Measurements from ENCODE around the gene ZNF117.
"Not testable (repeated sequence)": the region's sequence is repeated elsewhere in the genome, so short reads cannot be mapped to it uniquely, and the experiment has no call there.

Gene ZNF117

DNA sequence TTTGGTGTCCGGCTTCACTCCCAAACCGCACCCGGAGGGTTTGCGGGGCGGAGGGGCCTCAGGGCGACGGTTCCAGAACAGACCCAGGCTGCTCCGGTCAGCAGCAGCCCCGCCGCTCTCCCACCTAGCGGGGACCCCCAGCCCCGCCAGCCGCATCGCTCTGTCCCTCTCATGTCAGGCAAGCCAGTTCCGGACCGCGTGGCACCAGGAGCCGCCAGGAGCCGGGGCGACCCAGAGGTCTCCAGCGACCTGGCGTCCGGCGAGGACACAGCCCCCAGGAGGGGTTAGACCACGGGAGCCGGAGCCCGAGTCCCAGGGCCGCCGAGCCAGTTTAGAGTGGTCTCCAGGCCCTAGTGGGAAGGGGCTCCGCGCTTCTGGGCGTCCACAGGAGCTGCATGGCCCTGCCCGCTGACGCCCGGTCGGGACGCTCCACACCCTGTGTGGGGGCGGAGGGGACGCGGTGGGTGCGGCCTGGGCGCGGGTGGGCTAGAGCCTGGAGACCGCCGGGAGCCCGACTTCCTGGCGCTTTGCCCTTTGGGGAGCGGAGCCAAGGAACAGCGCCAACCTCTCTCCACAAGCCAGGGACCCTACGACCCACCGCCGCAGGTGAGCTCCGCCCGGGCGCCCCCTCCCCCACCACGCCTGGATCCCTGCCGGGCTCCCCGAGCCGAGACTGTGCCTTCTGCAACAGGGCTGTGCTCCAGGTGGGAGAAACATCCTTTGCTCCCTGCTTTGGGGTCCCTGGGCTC is 43.4 kb downstream of the ZNF117 start:
- H3K4me1 ChIP-seq (ENCODE audit: low read length) = no peaks in the 10 kb centered on the region
- H3K4me2 ChIP-seq (ENCODE audit: low read length) = no peak overlapping the region
- TF ChIP-seq EZH2phosphoT487 (IDR thresholded peaks at IDR 0.05; ENCODE audit: low read depth) = no peak
- TF ChIP-seq, protein P1, sequence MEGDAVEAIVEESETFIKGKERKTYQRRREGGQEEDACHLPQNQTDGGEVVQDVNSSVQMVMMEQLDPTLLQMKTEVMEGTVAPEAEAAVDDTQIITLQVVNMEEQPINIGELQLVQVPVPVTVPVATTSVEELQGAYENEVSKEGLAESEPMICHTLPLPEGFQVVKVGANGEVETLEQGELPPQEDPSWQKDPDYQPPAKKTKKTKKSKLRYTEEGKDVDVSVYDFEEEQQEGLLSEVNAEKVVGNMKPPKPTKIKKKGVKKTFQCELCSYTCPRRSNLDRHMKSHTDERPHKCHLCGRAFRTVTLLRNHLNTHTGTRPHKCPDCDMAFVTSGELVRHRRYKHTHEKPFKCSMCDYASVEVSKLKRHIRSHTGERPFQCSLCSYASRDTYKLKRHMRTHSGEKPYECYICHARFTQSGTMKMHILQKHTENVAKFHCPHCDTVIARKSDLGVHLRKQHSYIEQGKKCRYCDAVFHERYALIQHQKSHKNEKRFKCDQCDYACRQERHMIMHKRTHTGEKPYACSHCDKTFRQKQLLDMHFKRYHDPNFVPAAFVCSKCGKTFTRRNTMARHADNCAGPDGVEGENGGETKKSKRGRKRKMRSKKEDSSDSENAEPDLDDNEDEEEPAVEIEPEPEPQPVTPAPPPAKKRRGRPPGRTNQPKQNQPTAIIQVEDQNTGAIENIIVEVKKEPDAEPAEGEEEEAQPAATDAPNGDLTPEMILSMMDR (IDR thresholded peaks at IDR 0.05; ENCODE audit: low read depth, low read length) = no peak
- H3K9me3 ChIP-seq (ENCODE audit: insufficient read depth, low read length) = no peaks in the 10 kb centered on the region
- H3K9ac ChIP-seq (ENCODE audit: low read length) = no peak overlapping the region
- no peak overlapping the region for H2AFZ ChIP-seq (ENCODE audit: low read depth, low read length)
- H3K79me2 ChIP-seq (ENCODE audit: low read length) = no peaks in the 10 kb centered on the region
- H3K36me3 ChIP-seq (replicated peaks; ENCODE audit: low read depth, low read length) = no peaks in the 10 kb centered on the region
- no peaks in the 10 kb centered on the region for H3K27me3 ChIP-seq (ENCODE audit: low read depth, low read length)
- H3K4me3 ChIP-seq (ENCODE audit: low read length) = no peak overlapping the region
- H4K20me1 ChIP-seq (ENCODE audit: insufficient read depth, low read length) = no peaks in the 10 kb centered on the region
- H3K27ac ChIP-seq (ENCODE audit: low read length) = no peak overlapping the region

- H3K27ac ChIP-seq (ENCODE audit: low read length) = no peak overlapping the region
- H3K4me3 ChIP-seq (ENCODE audit: low read length) = no peak overlapping the region
- no peaks in the 10 kb centered on the region for H3K36me3 ChIP-seq (replicated peaks; ENCODE audit: low read depth, low read length)
- H4K20me1 ChIP-seq (ENCODE audit: insufficient read depth, low read length) = no peaks in the 10 kb centered on the region
- no peak overlapping the region for H3K9ac ChIP-seq (ENCODE audit: low read length)
- no peaks in the 10 kb centered on the region for H3K4me1 ChIP-seq (ENCODE audit: low read length)
- H3K4me2 ChIP-seq (ENCODE audit: low read length) = no peak overlapping the region
- no peaks in the 10 kb centered on the region for H3K27me3 ChIP-seq (ENCODE audit: low read depth, low read length)
- H2AFZ ChIP-seq (ENCODE audit: low read depth, low read length) = no peak overlapping the region
- H3K79me2 ChIP-seq (ENCODE audit: low read length) = no peaks in the 10 kb centered on the region
- TF ChIP-seq, protein P1 (IDR thresholded peaks at IDR 0.05; ENCODE audit: low read depth, low read length) = 0 out of 2 replicates have a peak, but pooled peaks have one; percentile 9
- no peak for TF ChIP-seq EZH2phosphoT487 (IDR thresholded peaks at IDR 0.05; ENCODE audit: low read depth)
- no peaks in the 10 kb centered on the region for H3K9me3 ChIP-seq (ENCODE audit: insufficient read depth, low read length)
Observed at GRCh38 chr7:64946772-64947171, 44.1 kb downstream of the ZNF117 start.

- Histone ChIP-seq H4K20me1 (ENCODE audit: insufficient read depth, low read length) (no peaks in the 10 kb centered on the region), H3K4me2 (ENCODE audit: low read length) (no peak overlapping the region), H3K9ac (ENCODE audit: low read length) (no peak overlapping the region), H3K79me2 (ENCODE audit: low read length) (no peaks in the 10 kb centered on the region), H3K27ac (ENCODE audit: low read length) (no peak overlapping the region), H2AFZ (ENCODE audit: low read depth, low read length) (no peak overlapping the region), H3K4me1 (ENCODE audit: low read length) (no peaks in the 10 kb centered on the region), H3K4me3 (ENCODE audit: low read length) (no peak overlapping the region), H3K27me3 (ENCODE audit: low read depth, low read length) (no peaks in the 10 kb centered on the region), H3K36me3 (replicated peaks; ENCODE audit: low read depth, low read length) (no peaks in the 10 kb centered on the region), H3K9me3 (ENCODE audit: insufficient read depth, low read length) (no peaks in the 10 kb centered on the region)
- no peak for TF ChIP-seq EZH2phosphoT487 (IDR thresholded peaks at IDR 0.05; ENCODE audit: low read depth)
- TF ChIP-seq, protein P1 (IDR thresholded peaks at IDR 0.05; ENCODE audit: low read depth, low read length) = no peak
Observed at GRCh38 chr7:64945503-64946175, 45.2 kb downstream of the ZNF117 start.

DNA sequence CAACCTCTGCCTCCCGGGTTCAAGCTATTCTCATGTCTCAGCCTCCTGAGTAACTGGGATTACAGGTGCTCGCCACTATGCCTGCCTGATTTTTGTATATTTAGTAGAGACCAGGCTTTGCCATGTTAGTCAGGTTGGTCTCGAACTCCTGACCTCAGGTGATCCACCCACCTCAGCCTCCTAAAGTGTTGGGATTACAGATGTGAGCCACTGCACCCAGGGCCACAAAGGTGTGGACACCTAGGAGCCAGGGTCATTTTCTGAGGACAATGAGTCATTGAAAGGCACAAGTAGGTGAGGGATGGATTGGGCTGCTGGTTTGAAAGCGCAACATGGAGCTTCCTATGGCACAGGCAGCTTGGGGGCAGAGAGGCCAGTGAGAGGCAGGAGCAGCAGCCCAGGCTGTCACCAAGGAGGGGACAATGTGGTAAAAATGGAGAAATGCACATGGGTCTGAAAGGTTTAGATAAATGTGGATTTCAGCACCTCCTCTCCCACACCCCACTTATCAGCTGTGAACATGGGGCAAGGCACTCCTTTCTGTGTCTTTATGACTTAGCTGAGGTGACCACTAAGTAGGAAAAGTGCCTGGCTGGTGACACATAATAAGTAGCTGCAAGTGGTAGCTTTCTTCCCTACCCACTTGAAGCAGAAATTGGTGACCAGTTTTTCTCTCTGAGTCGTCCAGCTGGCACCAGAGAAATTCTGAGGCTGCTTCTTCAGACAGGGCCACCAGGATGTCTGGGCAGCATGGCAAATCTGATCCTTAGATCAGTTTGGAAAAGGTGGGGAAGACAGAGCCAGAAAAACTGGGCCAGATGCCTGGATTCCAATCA is 46.0 kb downstream of the ZNF117 start:
- not testable (repeated sequence) for H3K79me2 ChIP-seq (ENCODE audit: low read length); H3K9me3 ChIP-seq (ENCODE audit: insufficient read depth, low read length); H3K27ac ChIP-seq (ENCODE audit: low read length); H4K20me1 ChIP-seq (ENCODE audit: insufficient read depth, low read length); H2AFZ ChIP-seq (ENCODE audit: low read depth, low read length); H3K27me3 ChIP-seq (ENCODE audit: low read depth, low read length); H3K9ac ChIP-seq (ENCODE audit: low read length); H3K4me1 ChIP-seq (ENCODE audit: low read length); H3K36me3 ChIP-seq (replicated peaks; ENCODE audit: low read depth, low read length); H3K4me2 ChIP-seq (ENCODE audit: low read length); H3K4me3 ChIP-seq (ENCODE audit: low read length)

GRCh38 chr7:64940021-64940420 is 50.8 kb downstream of the ZNF117 start:
- H3K36me3 ChIP-seq (replicated peaks; ENCODE audit: low read depth, low read length) = peaks cover 18% of the 10 kb centered on the region
- H3K27ac ChIP-seq (ENCODE audit: low read length); H3K9ac ChIP-seq (ENCODE audit: low read length); H4K20me1 ChIP-seq (ENCODE audit: insufficient read depth, low read length); H3K9me3 ChIP-seq (ENCODE audit: insufficient read depth, low read length); H3K27me3 ChIP-seq (ENCODE audit: low read depth, low read length); H2AFZ ChIP-seq (ENCODE audit: low read depth, low read length); H3K79me2 ChIP-seq (ENCODE audit: low read length); H3K4me2 ChIP-seq (ENCODE audit: low read length); H3K4me1 ChIP-seq (ENCODE audit: low read length); H3K4me3 ChIP-seq (ENCODE audit: low read length): not testable (repeated sequence)
